Fibroblast of skin of scalp (primary cell): Measurements from ENCODE around the gene ERRFI1.

Experiments used
- DNase-seq: peaks from one replicate; pipeline ENCODE4 v3.0.0-alpha.2; 2013

ERRFI1 gene

GRCh38 chr1:8003438-8004112 is 22.5 kb downstream of the ERRFI1 start:
- DNase-seq = no peak

DNA sequence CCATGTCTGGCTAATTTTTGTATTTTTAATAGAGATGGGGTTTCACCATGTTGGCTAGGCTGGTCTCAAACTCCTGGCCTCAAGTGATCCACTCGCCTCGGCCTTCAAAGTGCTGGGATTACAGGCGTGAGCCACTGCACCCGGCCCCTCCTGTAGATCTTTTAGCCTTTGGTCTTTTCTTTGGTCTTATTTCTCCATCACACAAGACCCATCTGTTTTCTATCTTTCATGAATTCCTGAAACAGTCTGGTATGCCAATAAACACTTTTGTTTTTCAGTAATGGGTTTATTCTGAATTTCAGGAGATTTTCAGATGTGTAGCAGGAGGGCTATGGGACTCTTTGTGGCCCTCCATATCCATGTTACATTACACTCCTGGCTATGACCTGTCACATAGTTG is 23.2 kb downstream of the ERRFI1 start:
- DNase-seq = no peak

DNA sequence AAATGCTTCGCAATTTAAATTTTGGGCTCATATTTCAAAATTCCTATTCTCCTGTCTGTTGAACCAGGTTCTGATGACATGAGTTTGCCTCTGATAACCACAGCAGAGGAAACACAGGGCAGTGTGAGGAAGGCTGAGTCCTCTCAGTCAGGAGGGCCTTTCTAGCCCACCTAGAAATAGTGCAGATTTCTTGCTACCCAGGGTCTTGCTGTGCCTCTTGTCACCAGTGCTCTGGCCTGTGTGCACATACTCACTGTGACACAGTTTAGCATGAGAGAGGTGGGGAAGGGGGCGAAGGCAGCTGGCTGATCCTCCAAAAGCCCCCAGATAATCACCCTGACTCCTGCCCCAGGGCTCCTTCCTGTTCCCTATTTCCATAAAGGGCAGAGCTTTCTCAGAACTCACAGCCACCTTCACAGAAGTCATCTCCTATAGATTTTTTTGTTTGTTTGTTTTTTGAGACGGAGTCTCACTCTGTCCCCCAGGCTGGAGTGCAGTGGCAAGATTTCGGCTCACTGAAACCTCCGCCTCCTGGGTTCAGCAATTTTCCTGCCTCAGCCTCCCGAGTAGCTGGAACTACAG is 23.7 kb downstream of the ERRFI1 start:
- DNase-seq = no peak

- no peak for DNase-seq
These were observed 30.7 kb downstream of the ERRFI1 start for GRCh38 chr1:7995437-7995836.

GRCh38 chr1:7994827-7995226 is 31.3 kb downstream of the ERRFI1 start:
- no peak for DNase-seq

DNA sequence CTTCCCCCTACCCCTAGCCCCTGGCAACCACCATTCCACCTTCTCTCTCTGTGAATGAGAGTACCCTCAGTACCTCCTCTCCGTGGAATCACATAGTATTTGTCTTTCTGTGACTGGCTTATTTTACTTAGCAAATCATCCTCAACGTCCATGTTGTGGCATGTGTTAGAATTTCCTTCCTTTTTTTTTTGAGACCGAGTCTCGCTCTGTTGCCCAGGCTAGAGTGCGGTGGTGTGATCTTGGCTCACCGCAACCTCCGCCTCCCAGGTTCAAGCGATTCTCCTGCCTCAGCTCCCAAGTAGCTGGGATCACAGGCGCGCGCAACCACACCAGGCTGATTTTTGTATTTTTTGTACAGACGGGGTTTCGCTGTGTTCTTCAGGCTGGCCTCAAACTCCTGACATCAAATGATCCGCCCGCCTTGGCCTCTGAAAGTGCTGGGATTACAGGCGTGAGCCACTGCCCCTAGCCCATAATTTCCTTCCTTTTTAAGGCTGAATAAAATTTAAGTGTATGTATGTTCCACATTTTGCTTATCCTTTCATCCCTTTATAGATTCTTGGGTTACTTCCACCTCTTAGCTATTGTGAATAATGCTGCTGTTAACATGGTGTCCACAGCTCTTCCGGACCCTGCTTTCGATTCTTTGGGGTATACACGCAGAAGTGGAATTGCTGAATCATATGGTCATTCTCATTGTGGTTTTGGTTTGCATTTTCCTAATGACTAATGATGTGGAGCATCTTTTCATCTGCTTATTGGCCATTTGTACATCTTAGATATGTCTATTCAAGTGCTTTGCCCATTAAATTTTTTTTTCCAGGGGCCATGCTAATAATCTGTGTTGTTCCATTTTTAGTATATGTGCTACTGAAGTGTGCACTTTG is 32.3 kb downstream of the ERRFI1 start:
- DNase-seq = peak; percentile 82

DNA sequence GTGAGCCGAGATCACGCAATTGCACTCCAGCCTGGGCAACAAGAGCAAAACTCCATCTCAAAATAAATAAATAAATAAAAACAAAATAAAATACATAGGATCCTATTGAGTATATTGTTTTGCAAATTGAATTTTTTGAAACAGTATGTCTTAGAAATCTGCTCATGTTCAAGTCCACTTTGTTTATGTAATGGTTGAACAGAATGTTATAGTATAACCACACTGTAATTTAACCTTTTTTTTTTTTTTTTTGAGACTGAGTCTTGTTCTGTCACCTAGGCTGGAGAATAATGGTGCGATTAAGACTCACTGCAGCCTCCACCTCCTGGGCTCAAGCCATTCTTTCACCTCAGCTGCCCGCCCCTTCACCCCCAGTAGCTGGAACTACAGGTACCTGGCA is 33.2 kb downstream of the ERRFI1 start:
- DNase-seq = no peak

DNA sequence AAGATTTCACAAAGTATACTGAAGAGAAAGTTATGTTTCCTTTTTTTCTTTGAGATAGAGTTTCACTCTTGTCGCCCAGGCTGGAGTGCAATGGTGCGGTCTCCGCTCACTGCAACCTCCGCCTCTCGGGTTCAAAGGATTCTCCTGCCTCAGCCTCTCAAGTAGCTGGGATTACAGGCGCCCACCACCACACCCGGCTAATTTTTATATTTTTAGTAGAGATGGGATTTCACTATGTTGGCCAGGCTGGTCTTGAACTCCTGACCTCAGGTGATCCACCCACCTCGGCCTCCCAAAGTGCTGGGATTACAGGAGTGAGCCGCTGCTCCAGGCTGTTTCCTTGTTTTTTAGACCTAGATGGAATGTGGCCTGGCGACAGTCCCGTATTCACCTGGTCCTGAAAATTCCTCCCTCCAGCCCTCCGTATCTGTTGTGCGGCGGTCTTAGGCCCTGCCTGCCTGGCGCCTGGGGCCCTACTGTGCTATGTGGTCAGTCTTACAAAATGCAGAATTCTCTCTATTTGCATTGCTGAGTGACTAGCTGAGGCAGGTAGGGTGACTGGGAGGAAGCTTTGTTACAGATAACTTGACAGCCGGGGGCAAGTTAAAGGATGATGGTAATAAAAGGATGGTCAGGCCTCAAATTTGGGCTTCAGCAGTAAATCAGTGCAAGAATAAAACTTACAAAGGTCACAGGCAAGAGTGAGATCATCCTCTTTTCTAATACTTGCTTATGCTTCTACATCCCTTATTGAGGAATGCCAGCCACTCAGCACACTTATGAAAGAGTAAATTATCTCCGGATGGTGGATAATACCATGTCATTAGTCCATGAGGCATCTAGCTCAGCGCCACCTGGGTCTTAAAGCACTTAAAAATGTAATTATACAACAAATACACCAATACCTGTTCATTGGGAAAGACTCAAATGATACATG is 34.3 kb downstream of the ERRFI1 start:
- DNase-seq = no peak

DNA sequence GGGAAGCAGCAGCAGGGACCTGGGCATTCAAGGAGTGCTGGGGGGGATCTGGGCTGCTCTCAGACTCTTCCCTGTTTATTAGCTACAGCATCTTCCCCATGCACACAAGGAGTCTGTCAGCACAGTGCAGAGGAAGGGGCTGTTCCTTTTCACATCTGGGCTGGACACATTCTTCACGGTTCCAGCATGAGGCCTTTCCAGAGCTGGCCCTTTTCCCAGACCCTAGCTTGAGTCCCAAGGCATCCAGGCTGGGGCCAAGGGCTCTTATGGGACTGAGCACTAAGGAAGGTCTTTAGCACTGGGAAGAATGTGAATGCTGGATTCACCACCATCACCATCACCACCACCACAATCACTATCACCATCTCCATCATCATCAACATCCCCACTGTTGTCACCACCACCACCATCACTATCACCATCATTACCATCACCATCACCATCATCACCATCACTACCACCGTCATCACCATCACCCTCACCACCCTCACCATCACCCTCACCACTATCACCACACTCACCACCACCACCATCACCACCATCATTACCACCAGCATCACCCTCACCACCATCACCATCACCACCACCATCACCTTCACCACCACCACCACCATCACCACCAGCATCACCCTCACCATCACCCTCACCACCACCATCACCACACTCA is 36.2 kb downstream of the ERRFI1 start:
- peak; percentile 37 for DNase-seq

DNA sequence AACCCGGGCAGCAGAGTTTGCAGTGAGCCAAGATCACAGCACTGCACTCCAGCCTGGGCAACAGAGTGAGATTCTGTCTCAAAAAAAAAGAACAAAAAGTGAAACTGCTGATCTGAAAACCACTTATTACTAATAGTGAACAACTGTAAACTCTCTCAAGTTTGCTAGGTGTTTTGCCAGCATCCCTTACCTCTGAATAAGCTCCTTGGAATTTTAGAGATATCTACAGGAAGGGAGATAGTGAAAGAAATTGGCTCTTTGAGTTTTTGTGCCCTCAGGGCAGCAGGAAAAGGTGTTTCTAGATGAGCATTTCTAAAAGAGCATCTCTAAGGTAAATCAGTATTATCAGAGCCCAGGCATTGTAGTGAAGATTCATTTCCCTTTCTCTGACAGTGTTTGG is 37.5 kb downstream of the ERRFI1 start:
- DNase-seq = no peak

DNA sequence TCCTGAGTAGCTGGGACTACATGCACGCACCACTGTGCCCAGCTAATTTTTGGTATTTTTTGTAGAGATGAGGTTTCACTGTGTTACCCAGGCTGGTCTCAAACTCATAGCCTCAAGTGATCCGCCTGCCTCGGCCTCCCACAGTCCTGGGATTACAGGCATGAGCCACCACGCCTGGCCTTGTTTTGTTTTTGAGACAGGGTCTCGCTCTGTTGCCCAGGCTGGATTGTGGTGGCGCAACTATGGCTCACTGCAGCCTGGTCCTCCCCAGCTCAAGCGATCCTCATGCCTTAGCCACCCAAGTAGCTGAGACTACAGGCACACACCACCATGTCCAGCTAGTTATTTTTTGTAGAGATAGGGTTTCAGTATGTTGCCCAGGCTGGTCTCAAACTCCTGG is 38.6 kb downstream of the ERRFI1 start:
- DNase-seq = no peak

- no peak for DNase-seq
These were observed 40.1 kb downstream of the ERRFI1 start for GRCh38 chr1:7985851-7986612.

- DNase-seq = no peak
These were observed 41.3 kb downstream of the ERRFI1 start for GRCh38 chr1:7984811-7985210.

GRCh38 chr1:7983086-7983778 is 42.9 kb downstream of the ERRFI1 start:
- no peak for DNase-seq

DNA sequence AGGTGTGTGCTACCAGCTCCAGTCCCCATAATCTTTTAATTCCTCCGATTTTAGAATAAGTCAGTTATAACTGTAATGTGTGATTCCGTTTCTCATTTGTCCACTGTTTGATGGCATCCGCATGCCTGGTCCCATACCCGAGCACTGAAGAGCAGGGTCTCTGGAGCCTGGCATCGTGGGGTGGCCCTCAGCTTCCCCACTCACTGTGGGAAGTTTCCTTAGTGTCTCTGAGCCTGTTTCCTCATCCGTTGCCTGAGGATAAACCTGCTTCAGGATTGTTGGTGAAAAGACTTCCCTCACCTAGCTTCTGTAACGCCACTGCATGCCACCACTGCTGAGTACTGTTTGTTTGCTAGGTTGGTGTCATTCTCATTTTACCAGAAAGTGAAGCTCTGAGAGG is 45.1 kb downstream of the ERRFI1 start:
- no peak for DNase-seq

GRCh38 chr1:7975212-7975865 is 50.8 kb downstream of the ERRFI1 start:
- DNase-seq = peak; percentile 65

DNA sequence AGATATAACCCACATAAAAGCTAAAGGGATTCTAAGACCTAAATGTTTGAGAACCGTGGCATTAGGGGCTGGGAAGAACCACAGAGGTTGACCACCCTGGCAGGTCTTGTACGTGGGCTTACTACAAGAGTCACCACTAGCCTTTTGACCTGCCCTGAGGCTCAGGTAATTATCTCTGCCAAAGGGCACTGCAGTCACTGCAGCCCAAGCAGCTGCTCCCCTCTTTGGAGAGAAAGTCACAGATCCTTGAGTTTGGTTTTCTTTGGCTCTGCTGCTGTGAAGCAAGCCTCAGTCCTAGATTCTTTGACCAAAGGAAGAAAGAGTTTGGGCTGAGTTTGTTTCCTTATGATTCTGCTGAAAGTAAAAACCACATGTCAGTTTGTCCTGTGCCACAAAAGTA is 53.0 kb downstream of the ERRFI1 start:
- no peak for DNase-seq

- DNase-seq = no peak
These were observed 53.8 kb downstream of the ERRFI1 start for GRCh38 chr1:7972285-7972684.

- DNase-seq = no peak
These were observed 55.1 kb downstream of the ERRFI1 start for GRCh38 chr1:7971024-7971423.

DNA sequence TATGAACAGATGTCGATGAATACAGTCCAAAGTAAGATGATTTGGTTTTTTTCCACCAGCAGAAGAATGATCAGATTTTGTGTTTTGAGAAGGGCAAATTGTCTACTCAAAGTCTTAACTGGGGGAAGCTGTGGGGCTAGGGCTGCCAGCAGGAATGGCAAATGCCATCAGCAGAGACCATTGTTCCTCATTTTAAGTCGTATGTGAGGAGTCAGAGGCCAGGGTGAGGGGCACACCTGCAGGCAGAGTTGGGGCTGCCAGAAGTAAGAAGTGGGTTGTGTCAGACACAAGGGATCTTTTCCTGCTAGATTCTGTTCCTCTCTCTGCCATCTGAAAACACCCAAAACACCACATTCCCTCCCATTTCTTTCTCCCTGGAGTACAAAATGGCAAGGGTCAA is 55.9 kb downstream of the ERRFI1 start:
- no peak for DNase-seq
